Activated CD4-positive, alpha-beta T cell treated with anti-CD3 and anti-CD28 coated beads, Interleukin-2, Interleukin-4, amounts not matched to agents 100 ng/mL and 50 ng/mL, durations not matched to agents 16 hours and 8 hours (primary cell): Measurements from ENCODE around the gene STAT4.
"Not testable (repeated sequence)": the region's sequence is repeated elsewhere in the genome, so short reads cannot be mapped to it uniquely, and the experiment has no call there.

Experiments
- DNase-seq: peaks from one replicate; pipeline ENCODE4 v3.0.0-alpha.2; 2020; ENCODE audit warnings: low spot score

Gene STAT4

DNA sequence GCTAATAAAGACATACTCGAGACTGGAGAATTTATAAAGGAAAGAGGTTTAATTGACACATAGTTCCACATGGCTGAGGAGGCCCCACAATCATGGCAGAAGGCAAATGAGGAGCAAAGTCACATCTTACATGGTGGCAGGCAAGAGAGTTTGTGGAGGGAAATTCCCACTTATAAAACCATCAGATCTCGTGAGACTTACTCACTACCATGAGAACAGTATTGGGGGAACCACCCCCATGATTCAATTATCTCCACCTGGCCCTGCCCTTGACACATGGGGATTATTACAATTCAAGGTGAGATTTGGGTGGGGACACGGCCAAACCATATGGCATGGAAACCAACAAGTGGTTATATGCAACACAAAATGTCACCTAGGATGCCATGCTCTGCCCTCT is 155.5 kb downstream of the STAT4 start:
- not testable (repeated sequence) for DNase-seq

DNA sequence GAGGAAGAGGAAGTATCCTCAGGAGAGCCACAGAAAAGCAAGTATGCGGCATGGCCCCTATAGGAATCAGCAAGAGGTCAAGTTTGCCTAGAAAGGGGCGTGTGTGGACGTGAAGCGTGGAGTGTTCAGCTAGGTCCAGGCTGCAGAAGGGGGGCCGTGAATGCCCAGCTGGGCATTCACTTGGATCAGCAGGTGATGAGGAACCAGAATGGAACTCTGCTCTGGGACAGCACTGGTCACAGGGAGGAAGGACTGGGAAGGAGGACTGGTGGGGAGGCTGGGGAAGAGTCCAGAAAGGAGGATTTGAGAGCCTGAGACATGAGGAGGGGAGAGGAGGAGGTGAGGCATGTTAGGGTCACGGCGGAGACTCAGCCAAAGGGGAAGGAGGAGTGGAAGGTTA is 156.6 kb downstream of the STAT4 start:
- DNase-seq: no peak

- no peak for DNase-seq
Observed at GRCh38 chr2:190993292-190993643, 157.5 kb downstream of the STAT4 start.

- no peak for DNase-seq
Observed at GRCh38 chr2:190990132-190990531, 160.7 kb downstream of the STAT4 start.

- DNase-seq: no peak
Observed at GRCh38 chr2:190988910-190989309, 161.9 kb downstream of the STAT4 start.

GRCh38 chr2:190987938-190988337 is 162.9 kb downstream of the STAT4 start:
- no peak for DNase-seq

GRCh38 chr2:190987116-190987515 is 163.7 kb downstream of the STAT4 start:
- no peak for DNase-seq

- DNase-seq: no peak
Observed at GRCh38 chr2:190986221-190986953, 164.4 kb downstream of the STAT4 start.

GRCh38 chr2:190984595-190984994 is 166.2 kb downstream of the STAT4 start:
- DNase-seq: peak; percentile 44

GRCh38 chr2:190982262-190983034 is 168.3 kb downstream of the STAT4 start:
- no peak for DNase-seq

- no peak for DNase-seq
Observed at GRCh38 chr2:190981733-190982132, 169.1 kb downstream of the STAT4 start.

DNA sequence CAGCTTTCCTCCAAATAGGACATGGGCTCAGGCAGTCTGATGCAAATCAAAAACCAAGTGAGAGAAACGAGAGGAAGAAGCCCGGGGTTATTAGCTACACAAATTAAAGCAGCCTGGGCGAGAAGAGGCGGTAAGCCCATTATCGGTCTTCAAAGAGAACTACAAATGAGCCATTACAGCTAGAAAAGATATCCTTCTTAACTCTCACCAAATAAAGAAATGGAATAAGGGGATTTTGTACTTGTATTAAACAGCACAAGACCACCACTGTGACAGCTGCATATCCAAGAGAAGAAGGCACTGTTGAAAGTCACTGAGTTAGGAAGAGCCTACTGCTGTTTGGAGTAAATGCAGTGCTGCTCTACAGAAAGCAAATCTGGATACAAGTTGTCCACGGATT is 169.5 kb downstream of the STAT4 start:
- no peak for DNase-seq

DNA sequence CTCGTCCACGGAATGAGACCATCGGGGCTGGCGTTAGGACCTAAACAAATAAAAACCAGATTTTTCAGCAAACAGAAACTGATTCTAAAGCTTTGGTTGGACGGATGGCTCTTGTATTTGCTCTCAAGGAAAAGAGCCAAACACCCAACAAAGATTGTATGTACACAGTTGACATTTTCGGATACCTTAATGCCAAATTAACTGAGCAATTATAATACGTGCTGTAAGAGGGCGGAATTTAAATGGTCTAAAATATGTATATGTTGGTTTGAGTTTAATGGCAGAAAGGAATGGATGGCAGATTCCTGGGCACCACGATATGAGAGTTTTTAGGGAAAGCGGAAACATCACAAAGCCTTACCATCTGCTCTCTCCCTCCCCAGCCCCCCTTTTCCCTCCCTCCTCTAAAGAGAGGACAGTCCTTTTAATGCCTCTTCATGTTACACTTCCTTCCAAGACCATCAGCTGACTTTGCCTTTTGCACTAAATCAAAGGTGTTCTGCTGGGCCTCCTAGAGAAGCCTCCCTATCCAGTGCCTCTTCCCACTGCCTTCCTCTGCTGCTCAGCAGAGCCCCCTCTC is 170.1 kb downstream of the STAT4 start:
- no peak for DNase-seq

DNA sequence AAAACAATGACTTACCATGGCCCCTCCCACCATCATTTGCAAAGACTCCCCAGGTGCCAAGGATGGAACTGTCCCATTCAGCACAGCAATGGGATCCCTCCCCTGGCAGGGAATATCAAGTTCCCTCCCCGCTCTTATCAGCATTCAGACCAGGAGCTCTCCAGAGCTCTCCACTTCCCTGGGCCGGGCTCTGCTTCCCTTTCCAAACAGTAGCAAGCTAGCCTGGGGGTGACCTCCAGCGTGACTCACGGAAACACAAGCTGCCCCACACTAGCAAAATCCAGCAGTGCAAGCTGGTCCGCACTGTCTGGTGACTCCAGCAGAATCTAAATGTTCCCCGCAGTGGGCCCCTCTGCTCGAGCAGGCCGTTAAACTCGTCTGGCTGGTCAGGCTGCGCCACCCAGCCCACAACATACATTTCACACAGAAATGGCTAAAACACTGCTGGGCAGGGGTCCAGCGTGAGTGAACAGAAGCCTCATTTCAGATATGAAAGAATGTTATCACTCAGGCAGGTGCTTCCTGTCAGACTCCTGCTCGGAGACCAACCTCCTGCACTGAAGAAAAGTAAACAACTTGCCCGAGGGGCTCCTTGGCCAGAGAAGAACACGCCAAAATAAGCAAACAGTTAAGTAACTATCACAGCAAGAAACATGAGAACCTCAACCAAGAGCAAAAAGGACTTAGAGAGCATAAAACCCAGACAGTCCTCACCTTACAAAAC is 170.7 kb downstream of the STAT4 start:
- DNase-seq: no peak
